Astrocyte (in vitro differentiated cells and primary cell): ENCODE results near the gene ARSG. TPM values are rescaled to one million over a fixed set of nuclear protein-coding genes. Genes with fewer than 3 reads are reported as not detected.

Source experiments
- DNase-seq: peaks from one replicate; pipeline ENCODE4 v3.0.0-alpha.2; 2010; ENCODE audit warnings: low read depth
- FAIRE-seq: peaks from 2 replicates; lab custom pipeline; 2011; peaks lifted over from hg19 to GRCh38; lab: Jason Lieb, UNC
- H2AFZ ChIP-seq: 2 replicates; pipeline ENCODE4 v1.6.0; 2012; ENCODE audit warnings: low read depth, low read length, inconsistent platforms
- H3K27ac ChIP-seq: 2 replicates; pipeline ENCODE4 v1.5.1; 2011; ENCODE audit warnings: low read depth, low read length, inconsistent platforms
- H3K27me3 ChIP-seq: 2 replicates; pipeline ENCODE4 v1.6.0; 2011; ENCODE audit warnings: low read length, inconsistent platforms; ENCODE audit not compliant: insufficient read depth
- H3K36me3 ChIP-seq: 2 replicates; pipeline ENCODE4 v1.5.1; 2011; ENCODE audit warnings: low read length, inconsistent platforms; ENCODE audit not compliant: insufficient read depth
- H3K4me1 ChIP-seq: 2 replicates; pipeline ENCODE4 v1.5.1; 2011; ENCODE audit warnings: low read length, inconsistent platforms; ENCODE audit not compliant: insufficient read depth
- H3K4me2 ChIP-seq: 2 replicates; pipeline ENCODE4 v1.6.0; 2012; ENCODE audit warnings: low read length, inconsistent platforms
- H3K4me3 ChIP-seq: 2 replicates; pipeline ENCODE4 v1.5.1; 2011; ENCODE audit warnings: low read depth, mild to moderate bottlenecking, low read length, inconsistent platforms; ENCODE audit not compliant: insufficient read depth
- H3K79me2 ChIP-seq: 2 replicates; pipeline ENCODE4 v1.6.0; 2012; ENCODE audit warnings: mild to moderate bottlenecking, low read length, inconsistent platforms; ENCODE audit not compliant: insufficient read depth
- H3K9ac ChIP-seq: 2 replicates; pipeline ENCODE4 v1.6.0; 2012; ENCODE audit warnings: mild to moderate bottlenecking, low read length, inconsistent platforms
- H3K9me3 ChIP-seq: 2 replicates; pipeline ENCODE4 v1.5.1; 2012; ENCODE audit warnings: low read depth, mild to moderate bottlenecking, low read length, inconsistent platforms; ENCODE audit not compliant: insufficient read depth
- H4K20me1 ChIP-seq: 2 replicates; pipeline ENCODE4 v1.6.0; 2012; ENCODE audit warnings: low read length, inconsistent platforms; ENCODE audit not compliant: insufficient read depth
- H3K27ac Mint-ChIP-seq: one replicate; pipeline ENCODE4 v1.8.0; 2021; ENCODE audit warnings: mild to moderate bottlenecking, mixed read lengths; ENCODE audit not compliant: unreplicated experiment
- H3K27me3 Mint-ChIP-seq: one replicate; pipeline ENCODE4 v1.8.0; 2021; ENCODE audit warnings: low read depth, mixed read lengths; ENCODE audit not compliant: unreplicated experiment
- H3K36me3 Mint-ChIP-seq: one replicate; pipeline ENCODE4 v1.8.0; 2021; ENCODE audit warnings: low read depth, mixed read lengths; ENCODE audit not compliant: unreplicated experiment
- H3K4me1 Mint-ChIP-seq: one replicate; pipeline ENCODE4 v1.8.0; 2021; ENCODE audit warnings: low read depth, mixed read lengths; ENCODE audit not compliant: unreplicated experiment
- H3K4me3 Mint-ChIP-seq: one replicate; pipeline ENCODE4 v1.8.0; 2021; ENCODE audit warnings: mild to moderate bottlenecking, moderate library complexity, mixed read lengths; ENCODE audit not compliant: unreplicated experiment
- H3K9me3 Mint-ChIP-seq: one replicate; pipeline ENCODE4 v1.8.0; 2021; ENCODE audit warnings: mild to moderate bottlenecking, mixed read lengths; ENCODE audit not compliant: unreplicated experiment
- CTCF ChIP-seq: IDR thresholded peaks from 2 replicates; pipeline ENCODE4 v1.5.1; 2011; ENCODE audit warnings: low read depth, mild to moderate bottlenecking, inconsistent platforms, low read length, moderate library complexity; ENCODE audit not compliant: insufficient read depth
- EZH2 ChIP-seq: IDR thresholded peaks from 2 replicates; pipeline ENCODE4 v1.6.1; 2012; ENCODE audit warnings: mild to moderate bottlenecking, low read length, inconsistent platforms; ENCODE audit not compliant: insufficient read depth
- total RNA-seq: library from RNA; stranded (reverse); gene quantifications from 2 replicates; pipeline ENCODE4 v1.2.1, GENCODE V29; 2021

Gene ARSG
- total RNA-seq, 1 donor from 2014 or later: 2.6 TPM

- Histone ChIP-seq H3K27ac (no peak overlapping the region), H3K9ac (no peak overlapping the region), H3K4me3 (no peak overlapping the region), H2AFZ (no peak overlapping the region), H3K27me3 (no peaks in the 10 kb centered on the region), H3K36me3 (no peaks in the 10 kb centered on the region), H3K79me2 (no peaks in the 10 kb centered on the region), H3K4me1 (no peaks in the 10 kb centered on the region), H3K9me3 (no peaks in the 10 kb centered on the region), H3K4me2 (no peak overlapping the region), H4K20me1 (no peaks in the 10 kb centered on the region)
- no peak for FAIRE-seq
- Mint-ChIP-seq H3K4me1 (no peaks in the 10 kb centered on the region), H3K27me3 (peaks cover 11% of the 10 kb centered on the region), H3K36me3 (peaks cover 3% of the 10 kb centered on the region), H3K27ac (peak overlapping the region; percentile 64), H3K4me3 (no peak overlapping the region), H3K9me3 (peaks cover 16% of the 10 kb centered on the region)
- TF ChIP-seq CTCF: no peak
- no peak for TF ChIP-seq EZH2
- DNase-seq: no peak
Measured at GRCh38 chr17:68326681-68327080, 35.4 kb downstream of the ARSG start.

- Mint-ChIP-seq H3K9me3 (peaks cover 26% of the 10 kb centered on the region), H3K36me3 (peaks cover 3% of the 10 kb centered on the region), H3K4me1 (no peaks in the 10 kb centered on the region), H3K27ac (no peak overlapping the region), H3K4me3 (no peak overlapping the region), H3K27me3 (peaks cover 11% of the 10 kb centered on the region)
- Histone ChIP-seq H3K4me2 (no peak overlapping the region), H3K79me2 (no peaks in the 10 kb centered on the region), H2AFZ (no peak overlapping the region), H3K27me3 (no peaks in the 10 kb centered on the region), H3K36me3 (no peaks in the 10 kb centered on the region), H3K4me3 (no peak overlapping the region), H3K4me1 (no peaks in the 10 kb centered on the region), H4K20me1 (no peaks in the 10 kb centered on the region), H3K27ac (no peak overlapping the region), H3K9me3 (no peaks in the 10 kb centered on the region), H3K9ac (no peak overlapping the region)
- TF ChIP-seq CTCF (no peak), EZH2 (no peak)
- FAIRE-seq (no peak), DNase-seq (no peak)
Measured at GRCh38 chr17:68327823-68328557, 36.7 kb downstream of the ARSG start.

DNA sequence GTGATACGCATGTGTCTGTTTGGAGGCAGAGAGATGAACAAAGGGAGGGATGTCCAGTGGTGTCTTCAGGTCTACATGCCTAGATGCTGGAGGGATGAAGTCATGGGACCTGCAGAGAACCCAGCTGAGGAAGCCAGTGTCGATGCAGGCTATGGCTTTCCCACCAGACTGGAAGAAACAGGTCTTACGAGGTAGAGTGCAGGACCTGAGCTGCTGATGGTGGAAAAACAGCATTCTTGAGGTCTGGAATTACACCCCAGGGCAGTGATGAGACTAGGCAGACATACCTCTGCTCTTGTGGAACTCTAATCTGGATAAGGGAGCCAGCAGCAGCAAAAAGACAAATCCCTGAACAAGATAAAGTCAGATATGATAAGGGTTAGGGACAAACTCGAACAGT, 37.4 kb downstream of the ARSG start:
- Histone ChIP-seq H2AFZ (no peak overlapping the region), H3K4me2 (no peak overlapping the region), H4K20me1 (no peaks in the 10 kb centered on the region), H3K9ac (no peak overlapping the region), H3K4me1 (no peaks in the 10 kb centered on the region), H3K27me3 (no peaks in the 10 kb centered on the region), H3K79me2 (no peaks in the 10 kb centered on the region), H3K9me3 (no peaks in the 10 kb centered on the region), H3K4me3 (no peak overlapping the region), H3K27ac (no peak overlapping the region), H3K36me3 (no peaks in the 10 kb centered on the region)
- Mint-ChIP-seq H3K27ac (no peak overlapping the region), H3K4me3 (no peak overlapping the region), H3K27me3 (peaks cover 11% of the 10 kb centered on the region), H3K36me3 (peaks cover 4% of the 10 kb centered on the region), H3K4me1 (no peaks in the 10 kb centered on the region), H3K9me3 (peaks cover 27% of the 10 kb centered on the region)
- FAIRE-seq (no peak), DNase-seq (no peak)
- TF ChIP-seq CTCF (no peak), EZH2 (no peak)
